ENCODE data around the gene PARP6.

Gene PARP6

DNA sequence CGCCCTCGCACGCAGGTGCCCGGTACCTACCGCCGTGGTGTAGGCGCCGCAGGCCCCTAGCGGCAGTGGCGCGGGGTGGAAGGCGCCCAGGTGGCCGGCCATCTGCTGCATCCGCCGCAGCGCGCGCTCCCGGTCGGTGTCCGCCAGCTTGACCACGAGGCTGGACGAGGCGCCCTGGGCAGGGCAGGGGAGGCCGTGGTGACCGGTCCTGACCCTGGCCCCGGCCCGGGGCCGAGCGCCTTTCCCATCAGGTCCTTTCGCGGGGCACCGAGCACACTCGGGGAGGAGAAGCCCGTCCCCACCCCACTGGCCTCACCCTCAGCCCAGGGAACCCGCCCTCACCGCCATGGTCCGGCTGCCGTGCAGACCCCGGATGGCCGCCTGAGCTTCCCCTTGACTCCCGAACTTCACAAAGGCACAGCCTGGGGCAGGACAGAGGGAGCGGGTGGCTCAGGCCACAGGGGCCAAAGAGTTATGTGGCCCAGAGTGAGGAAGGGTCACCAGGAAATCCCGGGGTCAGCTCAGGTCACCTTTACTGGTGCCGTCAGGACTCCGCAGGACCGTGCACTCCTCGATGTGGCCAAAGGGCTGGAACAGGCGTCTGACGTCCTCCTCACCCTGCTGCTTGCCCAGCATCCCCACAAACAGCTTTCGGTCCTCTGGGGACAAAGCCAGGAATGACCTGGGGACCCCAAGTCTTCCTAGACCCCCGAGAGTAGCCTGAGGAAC lies 17.4 kb upstream of the PARP6 start:
- no peak for DNase-seq (ENCODE audit: low read depth)
- no peak overlapping the region for H3K4me3 ChIP-seq (ENCODE audit: low read depth, low read length)
- no peak for TF ChIP-seq CTCF (IDR thresholded peaks at IDR 0.05; ENCODE audit: control insufficient read depth, extremely low read depth, insufficient read depth)

- no peak overlapping the region for H3K4me3 ChIP-seq (ENCODE audit: low read depth, low read length)
- no peak for TF ChIP-seq CTCF (IDR thresholded peaks at IDR 0.05; ENCODE audit: control insufficient read depth, extremely low read depth, insufficient read depth)
- no peak for DNase-seq (ENCODE audit: low read depth)
Observed at GRCh38 chr15:72288796-72289596, 16.6 kb upstream of the PARP6 start.

GRCh38 chr15:72285927-72286516 lies 13.7 kb upstream of the PARP6 start:
- H3K4me3 ChIP-seq (ENCODE audit: low read depth, low read length) = no peak overlapping the region

DNA sequence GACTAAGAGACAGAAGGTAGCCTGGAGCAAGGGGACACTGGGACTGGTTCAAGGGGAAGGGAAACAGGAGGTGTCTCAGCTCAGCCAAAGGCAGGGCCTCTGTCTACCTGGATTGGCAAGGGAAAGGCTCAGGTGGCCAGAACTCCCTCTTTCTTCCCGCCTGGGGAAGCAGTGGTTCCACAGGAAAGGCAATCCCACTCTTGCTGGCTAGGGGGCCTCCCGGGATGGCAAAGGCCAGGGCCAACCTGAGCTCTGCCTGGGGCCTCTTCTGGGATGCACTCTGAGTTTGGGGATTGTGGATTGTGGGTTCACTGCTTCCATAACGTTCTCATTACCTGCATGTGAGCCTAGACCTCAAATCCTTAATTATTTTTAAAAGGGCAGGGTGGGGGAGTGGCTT lies 13.0 kb upstream of the PARP6 start:
- H3K4me3 ChIP-seq (ENCODE audit: low read depth, low read length) = no peak overlapping the region
- DNase-seq (ENCODE audit: low read depth) = no peak
- TF ChIP-seq CTCF (IDR thresholded peaks at IDR 0.05; ENCODE audit: control insufficient read depth, extremely low read depth, insufficient read depth) = no peak

More at GRCh38 chr15:72285927-72286516, 13.7 kb upstream of the PARP6 start:
- TF ChIP-seq CTCF (IDR thresholded peaks at IDR 0.05; ENCODE audit: control insufficient read depth, extremely low read depth, insufficient read depth) = peak; percentile 77
- DNase-seq (ENCODE audit: low read depth) = peak; percentile 11

- no peak overlapping the region for H3K4me3 ChIP-seq (ENCODE audit: low read depth, low read length)
- TF ChIP-seq CTCF (IDR thresholded peaks at IDR 0.05; ENCODE audit: control insufficient read depth, extremely low read depth, insufficient read depth) = no peak
- no peak for DNase-seq (ENCODE audit: low read depth)
Observed at GRCh38 chr15:72284781-72285180, 12.4 kb upstream of the PARP6 start.

DNA sequence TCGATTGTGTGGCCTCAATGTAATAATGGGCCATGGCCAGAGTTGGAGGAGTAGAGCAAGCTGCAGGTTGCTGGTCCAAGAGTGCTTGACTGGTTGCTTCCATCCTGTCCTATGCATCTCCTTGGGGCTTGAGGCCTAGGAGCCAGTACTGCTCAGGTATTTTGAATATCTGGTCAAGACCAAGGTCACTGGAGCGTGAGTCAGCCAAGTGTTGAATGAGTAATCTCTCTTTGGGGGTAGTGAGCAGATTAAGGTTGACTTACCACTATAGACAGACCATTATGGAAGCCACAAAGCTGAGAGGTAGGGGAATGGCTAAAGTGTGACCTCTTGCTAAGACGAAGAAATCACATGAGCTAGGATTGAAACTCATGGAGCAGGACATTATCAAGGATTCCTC lies 9.4 kb upstream of the PARP6 start:
- no peak overlapping the region for H3K4me3 ChIP-seq (ENCODE audit: low read depth, low read length)
- DNase-seq (ENCODE audit: low read depth) = no peak
- no peak for TF ChIP-seq CTCF (IDR thresholded peaks at IDR 0.05; ENCODE audit: control insufficient read depth, extremely low read depth, insufficient read depth)

Measured in LNCaP clone FGC (cell line).